Keratinocyte (primary cell): ENCODE results near the gene CHMP1B. TPM values are rescaled to one million over a fixed set of nuclear protein-coding genes. Genes with fewer than 3 reads are reported as not detected.

Source experiments
- DNase-seq: peaks from one replicate; pipeline ENCODE4 v3.0.0-alpha.2; 2011; ENCODE audit warnings: low read depth, missing footprints, low spot score
- FAIRE-seq: peaks from 2 replicates; lab custom pipeline; 2011; peaks lifted over from hg19 to GRCh38; lab: Jason Lieb, UNC
- H2AFZ ChIP-seq: 2 replicates; pipeline ENCODE4 v1.6.0; 2012; ENCODE audit warnings: low read length, control low read depth, inconsistent platforms; ENCODE audit not compliant: control insufficient read depth
- H3K27ac ChIP-seq: 2 replicates; pipeline ENCODE4 v1.5.1; 2011; ENCODE audit warnings: low read length; ENCODE audit not compliant: control insufficient read depth, insufficient read depth
- H3K27me3 ChIP-seq: 3 replicates; pipeline ENCODE4 v1.6.0; 2011; ENCODE audit warnings: low read length; ENCODE audit not compliant: control insufficient read depth, insufficient read depth; ENCODE audit errors: extremely low read depth
- H3K36me3 ChIP-seq, 2 experiments: 2 replicates in 1 of 2; 3 replicates in 1 of 2; pipeline ENCODE4 v1.5.1; 2011; ENCODE audit warnings: low read length in 2 of 2, mild to moderate bottlenecking in 1 of 2; ENCODE audit not compliant: control insufficient read depth in 2 of 2, insufficient read depth in 2 of 2; ENCODE audit errors: extremely low read depth in 1 of 2
- H3K4me1 ChIP-seq: 3 replicates; pipeline ENCODE4 v1.5.1; 2011; ENCODE audit warnings: low read length; ENCODE audit not compliant: control insufficient read depth, insufficient read depth; ENCODE audit errors: extremely low read depth
- H3K4me2 ChIP-seq: 3 replicates; pipeline ENCODE4 v1.6.0; 2011; ENCODE audit warnings: low read depth, low read length; ENCODE audit not compliant: control insufficient read depth, insufficient read depth; ENCODE audit errors: extremely low read depth
- H3K4me3 ChIP-seq, 3 experiments: fragments of 200-600 bp in 1 of 3; sonication (generic) in 1 of 3; 2 replicates in 2 of 3; 3 replicates in 1 of 3; pipeline ENCODE4 v1.5.1; 2011 to 2016; ENCODE audit warnings: low read length in 3 of 3, mild to moderate bottlenecking in 3 of 3, control low read depth in 2 of 3, inconsistent platforms in 1 of 3, low read depth in 1 of 3, mixed read lengths in 1 of 3, mixed run types in 1 of 3, moderate library complexity in 1 of 3; ENCODE audit not compliant: control insufficient read depth in 2 of 3, insufficient read depth in 2 of 3; ENCODE audit errors: extremely low read depth in 1 of 3
- H3K79me2 ChIP-seq: 2 replicates; pipeline ENCODE4 v1.6.0; 2012; ENCODE audit warnings: low read length; ENCODE audit not compliant: control insufficient read depth, insufficient read depth
- H3K9ac ChIP-seq: 3 replicates; pipeline ENCODE4 v1.6.0; 2011; ENCODE audit warnings: low read length; ENCODE audit not compliant: control insufficient read depth, insufficient read depth; ENCODE audit errors: extremely low read depth
- H3K9me1 ChIP-seq: 3 replicates; pipeline ENCODE4 v1.6.0; 2011; ENCODE audit warnings: low read length; ENCODE audit not compliant: control insufficient read depth, insufficient read depth; ENCODE audit errors: extremely low read depth
- H3K9me3 ChIP-seq: 2 replicates; pipeline ENCODE4 v1.5.1; 2012; ENCODE audit warnings: low read depth, low read length; ENCODE audit not compliant: control insufficient read depth
- H4K20me1 ChIP-seq: 3 replicates; pipeline ENCODE4 v1.6.0; 2011; ENCODE audit warnings: low read length; ENCODE audit not compliant: control insufficient read depth, insufficient read depth; ENCODE audit errors: extremely low read depth
- EZH2 ChIP-seq: IDR thresholded peaks from one replicate; pipeline ENCODE4 v1.6.1; 2012; ENCODE audit warnings: inconsistent platforms, mild to moderate bottlenecking, low read length, moderate library complexity
- dilution Hi-C: fragments of 300-500 bp; cut with MboI; formaldehyde crosslinking; loops from one replicate; pipeline ENCODE4 v1.7.0; 2020; ENCODE audit warnings: low sequenced_read_pairs; ENCODE audit not compliant: extremely low pct_ligation_motif_present
- polyA plus RNA-seq, 5 experiments: library from polyadenylated mRNA; depleted of rRNA in 3 of 5; stranded (reverse) in 3 of 5; stranded (forward) in 1 of 5; unstranded in 1 of 5; fragments of >200 nt; gene quantifications; 1 replicate in 1 of 5; 2 replicates in 3 of 5; 3 replicates in 1 of 5; pipeline versions ENCODE4 v1.2.1 to v1.2.3, GENCODE V29; 2011 to 2012; ENCODE audit warnings: missing spikeins in 2 of 5, low read depth in 1 of 5, low replicate concordance in 1 of 5
- TF ChIP-seq, protein P1 (sequence below), 3 experiments: IDR thresholded peaks in 1 of 3; conservative IDR thresholded peaks in 1 of 3; optimal IDR thresholded peaks in 1 of 3; 2 replicates in 2 of 3; 3 replicates in 1 of 3; pipeline versions ENCODE3 to v1.5.1; 2011; ENCODE audit warnings: low read length in 3 of 3, mild to moderate bottlenecking in 3 of 3, moderate library complexity in 2 of 3, control low read depth in 1 of 3, inconsistent platforms in 1 of 3; ENCODE audit not compliant: insufficient read depth in 2 of 3; ENCODE audit errors: extremely low read depth in 1 of 3

The CHMP1B gene
- polyA plus RNA-seq, 1 donor (not counting 4 experiments of a cell fraction or from before 2014, with no cell fraction given): 54.7 TPM

DNA sequence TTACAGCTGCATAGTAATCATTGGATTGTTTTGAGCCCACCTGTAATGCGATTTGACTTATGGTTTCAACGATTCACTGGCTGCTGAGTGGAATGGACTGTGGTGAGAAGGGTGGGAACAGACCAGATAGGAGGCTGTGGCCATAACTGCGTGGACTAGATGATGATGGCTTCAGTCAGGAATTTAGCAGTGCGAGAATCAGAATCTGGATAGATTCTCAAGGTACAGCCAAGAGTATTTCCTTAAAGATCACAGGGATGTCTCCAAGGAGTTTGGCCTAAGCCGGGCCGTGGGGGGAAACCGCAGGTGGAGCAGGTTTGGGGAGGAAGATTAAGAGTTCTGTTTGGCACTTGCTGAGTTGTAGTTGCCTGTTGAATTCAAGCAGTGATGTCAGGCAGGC, 44.0 kb upstream of the CHMP1B start:
- Histone ChIP-seq H2AFZ (no peak overlapping the region), H3K36me3 (no peaks in the 10 kb centered on the region), H4K20me1 (no peaks in the 10 kb centered on the region), H3K9me3 (no peaks in the 10 kb centered on the region), H3K4me1 (peaks cover 7% of the 10 kb centered on the region), H3K4me3 (no peak overlapping the region), H3K27ac (no peak overlapping the region), H3K9me1 (no peaks in the 10 kb centered on the region), H3K9ac (no peak overlapping the region), H3K4me2 (no peak overlapping the region), H3K79me2 (no peaks in the 10 kb centered on the region), H3K27me3 (no peaks in the 10 kb centered on the region)
- TF ChIP-seq, protein P1, sequence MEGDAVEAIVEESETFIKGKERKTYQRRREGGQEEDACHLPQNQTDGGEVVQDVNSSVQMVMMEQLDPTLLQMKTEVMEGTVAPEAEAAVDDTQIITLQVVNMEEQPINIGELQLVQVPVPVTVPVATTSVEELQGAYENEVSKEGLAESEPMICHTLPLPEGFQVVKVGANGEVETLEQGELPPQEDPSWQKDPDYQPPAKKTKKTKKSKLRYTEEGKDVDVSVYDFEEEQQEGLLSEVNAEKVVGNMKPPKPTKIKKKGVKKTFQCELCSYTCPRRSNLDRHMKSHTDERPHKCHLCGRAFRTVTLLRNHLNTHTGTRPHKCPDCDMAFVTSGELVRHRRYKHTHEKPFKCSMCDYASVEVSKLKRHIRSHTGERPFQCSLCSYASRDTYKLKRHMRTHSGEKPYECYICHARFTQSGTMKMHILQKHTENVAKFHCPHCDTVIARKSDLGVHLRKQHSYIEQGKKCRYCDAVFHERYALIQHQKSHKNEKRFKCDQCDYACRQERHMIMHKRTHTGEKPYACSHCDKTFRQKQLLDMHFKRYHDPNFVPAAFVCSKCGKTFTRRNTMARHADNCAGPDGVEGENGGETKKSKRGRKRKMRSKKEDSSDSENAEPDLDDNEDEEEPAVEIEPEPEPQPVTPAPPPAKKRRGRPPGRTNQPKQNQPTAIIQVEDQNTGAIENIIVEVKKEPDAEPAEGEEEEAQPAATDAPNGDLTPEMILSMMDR (optimal IDR thresholded peaks at IDR 0.05 in 1 of 3, IDR thresholded peaks at IDR 0.05 in 1 of 3, conservative IDR thresholded peaks at IDR 0.05 in 1 of 3; ENCODE audit: extremely low read depth in 1 of 3, insufficient read depth in 2 of 3, low read length in 3 of 3): no peak
- TF ChIP-seq EZH2: no peak
- DNase-seq (no peak), FAIRE-seq (no peak)
- dilution Hi-C loops: no loop called here

DNA sequence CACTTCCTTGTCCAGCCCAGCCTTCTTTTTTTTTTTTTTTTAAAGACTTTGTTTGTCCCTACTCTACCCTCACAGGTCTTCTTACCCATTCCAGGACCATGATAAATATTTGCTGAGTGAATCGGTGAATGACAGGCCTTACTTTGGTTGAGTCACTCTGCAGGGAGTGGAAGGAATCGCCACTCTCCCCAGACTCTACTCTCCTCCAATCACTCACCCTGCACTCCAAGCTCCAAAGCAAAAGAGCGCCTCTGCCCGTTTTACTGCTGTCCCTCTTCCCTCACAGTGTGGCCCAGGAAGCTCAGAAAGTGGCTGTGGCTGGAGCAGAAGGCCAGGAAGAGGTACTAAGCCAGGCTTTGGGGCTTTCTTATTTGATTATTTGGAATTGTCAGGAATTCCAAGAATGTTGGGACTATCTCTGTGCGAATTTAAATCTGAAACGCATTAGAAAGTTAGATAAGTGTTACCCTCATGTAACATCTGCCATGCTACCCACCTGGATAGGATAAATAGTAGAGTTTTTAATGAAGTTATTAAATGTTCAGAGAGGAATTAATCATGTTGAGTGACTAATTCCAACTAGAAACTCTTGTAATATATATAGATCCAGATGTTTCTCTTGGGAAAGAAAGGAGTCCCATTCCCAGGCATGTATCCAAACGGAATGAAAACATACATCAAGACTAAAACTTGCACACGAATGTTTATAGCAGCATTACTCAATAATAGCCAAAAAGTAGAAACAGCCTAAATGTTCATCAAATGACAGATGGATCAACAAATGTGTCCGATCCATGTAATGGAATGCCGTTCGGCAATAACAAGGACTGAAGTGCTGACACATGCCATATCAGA, 43.0 kb upstream of the CHMP1B start:
- H3K9me1 ChIP-seq: no peaks in the 10 kb centered on the region
- no peak overlapping the region for H3K27ac ChIP-seq
- no peak overlapping the region for H3K4me2 ChIP-seq
- TF ChIP-seq, protein P1 (optimal IDR thresholded peaks at IDR 0.05 in 1 of 3, IDR thresholded peaks at IDR 0.05 in 1 of 3, conservative IDR thresholded peaks at IDR 0.05 in 1 of 3; ENCODE audit: extremely low read depth in 1 of 3, insufficient read depth in 2 of 3, low read length in 3 of 3): no peak
- TF ChIP-seq EZH2: no peak
- H3K36me3 ChIP-seq: no peaks in the 10 kb centered on the region
- H3K4me3 ChIP-seq: no peak overlapping the region
- no peak overlapping the region for H3K9ac ChIP-seq
- H3K4me1 ChIP-seq: peaks cover 7% of the 10 kb centered on the region
- no peaks in the 10 kb centered on the region for H3K9me3 ChIP-seq
- dilution Hi-C loops: no loop called here
- no peaks in the 10 kb centered on the region for H3K27me3 ChIP-seq
- FAIRE-seq (no peak), DNase-seq (peak; percentile 21)
- no peaks in the 10 kb centered on the region for H4K20me1 ChIP-seq
- no peak overlapping the region for H2AFZ ChIP-seq
- no peaks in the 10 kb centered on the region for H3K79me2 ChIP-seq
